Spleen (tissue), 7 donors: ENCODE measurements around the gene CIAPIN1.

Experiments
- CTCF ChIP-seq, 11 experiments: fragments of 200-600 bp in 7 of 11; fragments of 450-650 bp in 4 of 11; sonication (generic) in 4 of 11; IDR thresholded peaks in 8 of 11; conservative IDR thresholded peaks in 3 of 11; 1 replicate in 7 of 11; 2 replicates in 4 of 11; pipeline versions ENCODE4 v1.4.0 to v1.8.0; 2016 to 2021; ENCODE audit warnings: antibody characterized with exemption in 11 of 11, inconsistent platforms in 4 of 11, mild to moderate bottlenecking in 1 of 11
- POLR2A ChIP-seq, 3 donors: fragments of 450-650 bp; IDR thresholded peaks; one replicate each; pipeline ENCODE4 v1.5.1; 2017; ENCODE audit warnings: antibody characterized with exemption in 3 of 3, mild to moderate bottlenecking in 1 of 3
- donor health status: DM: no; HTN: no; CAD: no; lungs with moderate emphysema.
- donor health status: DM: no; HTN: no; CAD: no.
- donor health status: DM: no; HTN: no; CAD: no.

DNA sequence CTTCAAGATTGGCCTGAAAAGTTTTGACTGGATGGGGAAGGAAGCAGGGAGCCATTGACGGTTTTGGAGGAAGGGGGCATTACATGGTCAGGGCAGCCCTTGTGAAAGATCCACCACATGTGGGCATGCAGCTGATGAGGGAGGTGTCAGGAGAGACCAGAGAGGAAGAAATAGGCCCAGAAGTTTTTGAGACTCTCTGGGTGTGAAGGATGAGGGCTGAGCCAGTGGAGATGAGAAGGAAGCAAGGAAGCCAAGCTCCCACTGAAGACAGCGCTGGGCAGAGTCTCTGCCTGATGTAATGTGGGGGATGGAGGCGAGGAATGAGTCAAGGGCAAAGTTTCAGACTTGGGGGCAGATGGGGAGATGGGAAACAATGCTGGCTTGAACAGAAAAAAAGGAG, 42.1 kb downstream of the CIAPIN1 start:
- TF ChIP-seq CTCF (IDR thresholded peaks at IDR 0.05 in 8 of 11, conservative IDR thresholded peaks at IDR 0.05 in 3 of 11) = no peak
- no peak for TF ChIP-seq POLR2A (IDR thresholded peaks at IDR 0.05)
